HG03025 (cell line): ENCODE results near the gene INPP4B.

ENCODE experiments used
- ATAC-seq: cut with Tn5 transposase; IDR thresholded peaks from one replicate; pipeline ENCODE4 v1.9.1; 2021; ENCODE audit warnings: mild to moderate bottlenecking, moderate library complexity; ENCODE audit not compliant: unreplicated experiment, low FRiP score

The INPP4B gene

DNA sequence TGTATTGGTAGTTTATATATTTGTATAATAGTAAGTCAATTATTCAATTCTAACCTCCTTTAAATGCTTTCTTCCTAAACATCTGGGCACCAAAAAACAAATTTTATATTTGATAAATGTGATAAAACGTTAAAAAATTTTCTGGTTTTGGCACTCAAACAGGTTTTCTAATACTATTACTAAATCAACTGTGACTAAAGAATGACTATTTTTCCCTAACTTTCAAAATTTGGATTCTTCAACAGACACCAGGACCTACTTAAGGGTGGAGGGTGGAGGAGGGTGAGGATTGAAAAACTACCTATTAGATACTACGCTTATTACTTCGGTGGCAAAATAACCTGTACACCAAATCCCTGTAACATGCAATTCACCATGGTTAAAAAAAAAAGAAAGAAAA is 654.2 kb downstream of the INPP4B start:
- no peak for ATAC-seq

GRCh38 chr4:142181021-142181420 is 665.1 kb downstream of the INPP4B start:
- no peak for ATAC-seq

DNA sequence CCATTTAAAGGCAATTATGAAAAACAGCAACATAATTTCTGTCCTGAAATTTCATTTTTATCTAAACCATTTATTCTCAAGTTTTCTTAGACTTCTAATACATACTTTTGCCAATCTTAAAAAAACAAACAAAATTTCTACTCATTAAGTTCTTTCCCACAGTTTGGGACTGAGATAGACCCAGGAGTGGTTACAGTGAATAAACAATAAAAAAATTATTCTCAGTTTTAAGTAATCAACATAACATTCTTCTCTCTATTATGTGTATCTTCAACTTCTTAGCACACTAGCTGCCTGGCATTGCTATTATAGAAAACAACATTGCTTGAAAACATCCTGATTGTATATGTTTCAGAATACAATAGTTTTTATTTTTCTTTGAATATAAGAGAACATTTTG is 676.9 kb downstream of the INPP4B start:
- ATAC-seq, result no peak

- no peak for ATAC-seq
Observed at GRCh38 chr4:142168181-142168580, 677.9 kb downstream of the INPP4B start.

DNA sequence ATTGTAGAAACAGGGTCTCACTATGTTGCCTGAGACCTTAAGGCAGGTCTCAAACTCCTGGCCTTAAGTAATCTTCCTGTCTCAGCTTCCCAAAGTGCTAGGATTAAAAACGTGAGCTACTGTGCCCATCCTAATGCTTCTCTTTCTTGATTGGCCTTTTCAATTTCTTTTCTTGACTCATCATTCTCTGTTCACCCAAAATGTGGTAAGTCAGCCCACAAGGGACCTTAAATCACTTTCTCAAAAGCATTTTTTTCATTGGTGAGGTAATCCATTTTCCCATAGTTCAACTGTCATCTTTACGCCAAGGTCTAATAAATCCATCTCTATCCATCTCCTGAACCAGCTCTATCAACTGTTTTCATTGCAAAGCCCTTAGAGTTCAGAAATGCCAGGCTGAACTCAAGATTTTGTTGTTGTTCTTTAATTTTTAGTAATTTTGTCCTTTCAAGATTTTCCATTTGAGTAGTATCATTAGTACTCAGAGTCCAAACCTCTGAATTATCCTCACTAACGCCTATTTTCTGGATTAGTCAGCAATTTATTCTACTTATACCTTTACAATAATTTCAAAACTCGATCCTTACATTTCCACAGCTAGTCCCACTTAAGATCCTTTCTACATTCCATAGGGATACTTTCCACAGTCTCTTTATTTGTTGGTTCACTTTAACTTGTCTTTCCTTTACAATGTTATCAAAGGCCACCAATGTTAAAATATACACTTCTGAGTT is 681.2 kb downstream of the INPP4B start:
- ATAC-seq, result no peak

DNA sequence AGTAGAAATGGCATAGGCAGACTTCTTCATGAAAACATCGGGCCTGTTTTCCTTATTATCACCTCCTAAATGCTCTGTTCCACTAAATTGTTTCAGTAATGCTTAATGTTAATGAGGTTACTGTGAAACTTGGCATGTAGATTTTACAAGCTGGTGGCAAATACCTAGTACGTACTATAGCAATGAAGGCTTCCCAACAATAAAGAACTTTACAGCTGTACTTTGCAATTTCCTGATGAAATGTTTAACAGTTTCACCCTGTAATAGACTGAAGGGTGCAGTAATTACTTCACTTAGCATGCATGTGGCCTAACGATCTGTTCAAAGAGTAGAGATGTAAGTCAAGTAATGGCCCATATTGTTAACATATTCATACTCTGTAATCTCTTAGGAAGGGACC is 685.0 kb downstream of the INPP4B start:
- no peak for ATAC-seq

DNA sequence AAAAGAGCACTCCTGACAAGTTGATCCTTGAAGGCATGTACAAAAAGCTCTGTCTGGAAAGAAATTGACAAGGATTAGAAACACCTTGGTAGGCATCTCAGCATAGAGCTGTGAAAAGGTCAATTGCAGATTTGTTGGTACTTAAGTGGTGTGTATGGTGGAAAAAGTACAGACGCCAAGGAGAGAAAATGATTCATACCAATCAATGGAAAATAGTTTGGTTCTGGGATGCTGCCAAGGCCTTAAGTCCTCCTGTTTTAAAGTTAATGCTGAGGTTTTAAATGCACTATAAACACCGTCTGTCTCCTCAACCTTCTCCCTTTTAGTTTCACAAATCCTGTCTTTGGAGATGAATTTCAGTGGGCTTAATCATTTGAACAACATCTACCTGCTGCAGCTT is 685.6 kb downstream of the INPP4B start:
- no peak for ATAC-seq

DNA sequence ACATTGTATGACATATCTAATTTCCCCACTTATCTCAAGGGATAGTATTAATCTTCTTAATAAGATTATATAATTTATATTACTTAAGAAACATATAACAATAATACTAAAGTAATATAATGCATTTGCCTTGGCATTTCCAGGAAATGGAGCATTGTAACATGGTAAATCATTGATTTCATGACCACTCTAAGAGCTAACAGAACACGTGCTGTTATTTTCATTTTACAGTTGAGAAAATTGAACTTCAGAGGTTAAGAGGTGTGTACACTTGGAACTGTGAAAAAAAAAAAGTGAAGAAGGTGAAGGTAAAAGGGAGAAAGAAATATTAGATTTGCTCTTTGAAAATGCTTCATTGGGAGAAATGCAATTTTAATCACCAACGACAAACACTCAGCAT is 687.1 kb downstream of the INPP4B start:
- ATAC-seq, result no peak

GRCh38 chr4:142156256-142156655 is 689.8 kb downstream of the INPP4B start:
- ATAC-seq, result no peak

DNA sequence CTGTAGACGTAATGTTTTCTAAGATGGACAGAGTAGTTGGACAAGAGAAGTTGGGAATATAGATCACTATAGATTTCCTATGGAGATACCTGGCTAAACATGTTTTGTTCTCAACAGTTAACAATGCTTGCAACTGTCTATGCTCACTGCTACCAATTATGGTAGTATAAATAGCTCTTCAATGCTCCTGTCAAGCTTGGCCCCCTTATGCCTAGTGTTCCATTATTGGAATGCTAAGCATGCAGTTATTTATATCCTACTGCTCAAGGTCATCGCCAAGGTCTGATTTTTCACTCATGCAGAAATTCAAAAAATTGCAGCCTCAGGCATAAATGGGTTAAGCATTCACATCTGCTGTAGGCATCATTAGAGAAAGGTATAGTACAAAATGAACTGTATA is 690.8 kb downstream of the INPP4B start:
- no peak for ATAC-seq

- ATAC-seq, result no peak
Observed at GRCh38 chr4:142150483-142150882, 695.6 kb downstream of the INPP4B start.

GRCh38 chr4:142144813-142145212 is 701.3 kb downstream of the INPP4B start:
- ATAC-seq, result no peak

DNA sequence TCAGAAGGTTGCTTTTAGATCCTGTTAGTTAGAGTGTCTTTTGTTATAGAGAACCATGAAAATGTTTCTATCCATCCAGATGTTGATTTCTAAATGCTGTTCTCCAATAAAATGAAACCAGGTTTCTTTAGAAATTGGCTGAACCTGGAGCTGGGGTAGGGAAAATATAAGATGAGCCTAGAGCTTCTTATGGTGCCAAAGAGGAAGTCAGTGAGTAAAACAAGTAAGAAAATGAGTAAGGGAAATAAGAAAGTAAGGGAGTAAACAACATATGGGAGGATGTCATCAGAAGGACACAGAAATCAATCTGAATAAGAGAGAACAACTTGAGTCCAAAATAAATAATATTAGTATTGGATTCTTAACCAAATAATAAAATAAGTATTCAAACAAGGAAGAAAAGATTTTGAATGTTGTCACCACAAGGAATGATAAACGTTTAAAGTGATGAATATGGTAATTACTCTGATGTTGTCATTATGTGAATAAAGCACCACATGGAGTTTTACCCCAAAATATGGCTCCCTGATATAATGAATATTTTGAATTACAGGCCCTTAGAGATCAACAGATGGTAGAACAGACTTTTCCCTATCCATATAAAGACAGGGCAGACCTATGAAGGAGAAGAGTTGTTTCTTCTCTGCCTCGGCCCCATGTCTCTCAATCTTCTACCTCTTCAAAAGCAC is 703.6 kb downstream of the INPP4B start:
- ATAC-seq, result no peak

DNA sequence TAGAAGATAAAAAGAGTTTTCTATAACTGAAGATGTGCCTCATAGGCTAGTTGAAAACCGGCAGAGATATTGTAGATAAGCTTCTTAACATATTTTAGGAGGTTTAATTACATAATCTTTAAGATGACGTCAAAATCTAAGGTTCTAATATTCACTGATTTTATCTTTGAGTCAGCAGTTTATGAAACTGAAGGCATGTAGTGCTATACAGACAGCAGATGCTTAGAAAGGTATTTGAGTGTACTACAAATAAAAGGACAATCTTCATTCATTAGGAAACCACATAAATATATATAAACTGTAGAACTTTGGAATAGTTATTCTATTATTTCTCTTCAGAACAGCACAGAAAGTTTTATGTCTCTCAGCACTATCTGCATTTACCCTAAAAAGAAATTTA is 704.9 kb downstream of the INPP4B start:
- ATAC-seq, result no peak

- ATAC-seq, result no peak
Observed at GRCh38 chr4:142130666-142131065, 715.4 kb downstream of the INPP4B start.

DNA sequence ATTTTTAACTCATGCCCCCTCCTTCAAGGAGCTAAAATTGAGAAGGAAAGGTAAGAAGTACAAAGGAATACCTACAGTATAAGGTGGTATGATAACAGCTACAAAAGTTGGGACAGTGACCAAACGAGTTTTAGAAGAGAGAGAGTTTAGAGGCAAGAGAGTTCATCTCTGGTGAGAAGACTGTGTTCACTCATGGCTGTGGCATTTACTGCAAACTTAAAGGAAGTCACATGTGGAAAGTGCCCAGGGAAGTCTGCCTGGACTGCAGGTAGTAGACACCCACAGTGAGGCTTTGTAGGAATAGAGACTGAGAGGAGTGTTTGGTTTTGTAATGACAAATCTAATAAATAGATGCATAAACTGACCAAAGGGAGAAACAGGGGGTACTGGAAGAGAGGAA is 716.2 kb downstream of the INPP4B start:
- ATAC-seq, result no peak

DNA sequence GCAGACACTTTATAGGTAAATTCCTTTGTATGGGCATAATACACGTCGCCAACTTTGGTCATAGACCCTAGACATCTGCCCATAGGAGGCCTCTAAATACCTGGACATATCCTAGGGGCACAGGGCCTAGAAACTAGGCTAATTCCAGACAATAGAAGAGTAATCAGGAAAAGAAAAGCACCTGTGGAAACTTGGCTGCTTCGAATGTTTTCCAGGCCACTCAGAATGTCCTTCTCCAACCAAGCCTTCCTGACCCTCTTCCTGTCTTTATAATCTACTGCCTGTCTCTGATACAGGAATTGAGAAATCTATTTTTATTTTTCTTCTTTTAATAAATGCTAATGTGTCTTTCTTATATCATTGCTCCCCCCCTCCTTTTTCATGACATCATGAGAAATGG is 716.6 kb downstream of the INPP4B start:
- no peak for ATAC-seq

- no peak for ATAC-seq
Observed at GRCh38 chr4:142128529-142128928, 717.6 kb downstream of the INPP4B start.

GRCh38 chr4:142126890-142127497 is 719.1 kb downstream of the INPP4B start:
- ATAC-seq, result peak; percentile 63

DNA sequence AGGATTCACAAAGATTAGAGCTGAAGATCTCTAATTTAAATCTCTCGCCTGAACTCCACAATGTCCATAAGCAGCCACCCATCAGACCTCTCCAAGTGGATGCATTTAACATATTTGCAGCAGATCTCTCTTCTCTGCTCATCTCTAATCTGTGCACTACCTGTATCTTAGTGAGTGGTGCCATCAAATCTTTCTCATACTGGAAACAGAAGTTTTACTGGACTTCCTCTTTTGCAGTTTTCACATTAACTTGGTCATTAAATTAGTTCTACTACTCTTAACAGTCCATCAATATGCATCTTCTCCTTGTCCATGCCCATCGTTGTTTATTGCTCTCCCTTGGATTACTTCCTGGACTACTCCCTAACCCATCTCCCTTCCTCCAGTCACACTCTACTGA is 721.2 kb downstream of the INPP4B start:
- ATAC-seq, result no peak

DNA sequence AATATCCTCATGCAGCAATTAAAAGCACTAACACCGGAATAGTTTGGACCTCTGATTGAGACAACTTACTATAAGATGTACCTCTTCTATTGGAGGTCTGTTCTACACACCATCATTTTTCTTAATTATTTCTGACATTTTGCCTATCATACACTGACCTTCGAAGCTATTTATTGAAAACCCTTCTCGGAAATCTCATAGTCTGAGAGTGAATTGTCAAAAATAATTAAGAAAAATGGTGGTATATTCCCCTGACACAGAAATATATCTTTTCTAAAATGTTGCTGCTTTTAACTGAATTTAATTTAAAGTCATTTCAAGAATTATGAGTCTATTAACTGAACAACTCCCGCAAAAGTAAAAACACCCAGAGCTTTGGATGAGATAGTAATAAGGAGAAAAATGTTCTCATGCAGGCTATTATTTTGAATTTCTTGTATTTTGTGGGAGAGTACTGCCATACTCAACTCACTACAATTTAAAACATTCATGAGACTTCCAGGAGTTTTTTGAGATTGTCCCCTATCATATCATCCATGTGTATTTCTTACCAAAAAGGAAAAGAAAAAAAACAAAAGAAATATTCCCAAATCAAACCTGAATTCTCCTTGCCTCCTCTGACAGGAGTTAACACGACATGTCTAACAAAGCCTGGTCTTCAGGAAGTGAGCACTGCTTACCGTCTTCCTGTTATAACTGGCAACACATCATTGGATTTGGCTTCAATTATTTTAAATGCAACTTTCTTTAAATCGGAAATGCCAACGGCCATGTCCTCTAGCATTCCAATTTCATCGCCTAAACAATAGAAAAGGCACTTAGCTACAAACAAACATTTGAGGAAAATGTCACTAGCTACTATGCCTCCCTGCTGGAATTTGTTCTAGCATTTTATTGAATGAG is 724.4 kb downstream of the INPP4B start:
- ATAC-seq, result no peak
